Measurements from ENCODE around the gene KEL.
"Not testable (repeated sequence)": the region's sequence is repeated elsewhere in the genome, so short reads cannot be mapped to it uniquely, and the experiment has no call there.

Gene KEL, protein sequence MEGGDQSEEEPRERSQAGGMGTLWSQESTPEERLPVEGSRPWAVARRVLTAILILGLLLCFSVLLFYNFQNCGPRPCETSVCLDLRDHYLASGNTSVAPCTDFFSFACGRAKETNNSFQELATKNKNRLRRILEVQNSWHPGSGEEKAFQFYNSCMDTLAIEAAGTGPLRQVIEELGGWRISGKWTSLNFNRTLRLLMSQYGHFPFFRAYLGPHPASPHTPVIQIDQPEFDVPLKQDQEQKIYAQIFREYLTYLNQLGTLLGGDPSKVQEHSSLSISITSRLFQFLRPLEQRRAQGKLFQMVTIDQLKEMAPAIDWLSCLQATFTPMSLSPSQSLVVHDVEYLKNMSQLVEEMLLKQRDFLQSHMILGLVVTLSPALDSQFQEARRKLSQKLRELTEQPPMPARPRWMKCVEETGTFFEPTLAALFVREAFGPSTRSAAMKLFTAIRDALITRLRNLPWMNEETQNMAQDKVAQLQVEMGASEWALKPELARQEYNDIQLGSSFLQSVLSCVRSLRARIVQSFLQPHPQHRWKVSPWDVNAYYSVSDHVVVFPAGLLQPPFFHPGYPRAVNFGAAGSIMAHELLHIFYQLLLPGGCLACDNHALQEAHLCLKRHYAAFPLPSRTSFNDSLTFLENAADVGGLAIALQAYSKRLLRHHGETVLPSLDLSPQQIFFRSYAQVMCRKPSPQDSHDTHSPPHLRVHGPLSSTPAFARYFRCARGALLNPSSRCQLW

DNA sequence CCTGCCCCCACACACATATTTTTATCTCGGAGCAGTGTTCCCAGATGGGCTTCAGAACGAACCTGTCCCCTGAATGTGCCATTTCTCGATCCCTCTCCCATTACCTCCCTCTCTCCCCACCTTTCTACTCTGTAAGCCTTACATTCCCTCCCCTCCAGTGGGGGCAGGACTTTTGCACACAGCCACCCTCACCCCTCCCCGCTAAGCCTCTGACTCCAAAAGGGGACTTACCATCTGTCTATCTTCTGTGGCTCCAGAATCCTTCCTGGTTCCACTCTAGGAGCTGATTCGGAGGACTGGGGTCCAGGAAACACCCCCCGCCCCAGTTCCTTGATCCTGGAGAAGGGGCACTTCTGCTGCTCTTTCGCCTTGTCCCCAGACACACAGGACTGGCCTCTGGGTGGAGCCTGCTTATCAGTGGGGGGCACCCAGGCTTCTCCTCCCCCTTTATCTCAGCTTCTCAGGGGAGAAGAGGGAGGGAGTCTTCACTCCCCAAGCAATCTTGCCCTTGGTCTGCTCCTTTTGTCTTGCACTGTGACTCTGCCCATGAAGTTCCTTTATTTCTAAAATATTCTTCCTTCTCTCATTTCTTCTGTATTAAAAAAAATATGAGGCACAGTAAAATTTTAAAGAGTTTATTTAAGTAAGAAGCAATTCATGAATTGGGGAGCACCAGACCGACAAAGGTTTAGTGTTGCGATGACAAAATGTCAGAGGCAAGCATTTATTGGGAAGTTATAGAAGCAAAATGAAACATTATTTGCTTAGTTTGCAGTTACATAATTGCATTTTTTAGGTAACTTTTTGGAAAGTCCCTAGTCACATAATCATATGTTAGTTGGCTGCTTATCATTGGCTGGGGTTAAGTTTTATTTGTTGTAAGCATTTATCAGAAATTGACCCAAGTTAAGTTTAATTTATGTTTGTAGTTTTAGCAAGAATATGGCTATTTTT is at the start of gene KEL:
TSS of gene KEL (minus strand) at position 391 of the 954 bp plus-strand sequence. CDS start at position 234, 157 bp downstream.
- DNase-seq, result no peak

DNA sequence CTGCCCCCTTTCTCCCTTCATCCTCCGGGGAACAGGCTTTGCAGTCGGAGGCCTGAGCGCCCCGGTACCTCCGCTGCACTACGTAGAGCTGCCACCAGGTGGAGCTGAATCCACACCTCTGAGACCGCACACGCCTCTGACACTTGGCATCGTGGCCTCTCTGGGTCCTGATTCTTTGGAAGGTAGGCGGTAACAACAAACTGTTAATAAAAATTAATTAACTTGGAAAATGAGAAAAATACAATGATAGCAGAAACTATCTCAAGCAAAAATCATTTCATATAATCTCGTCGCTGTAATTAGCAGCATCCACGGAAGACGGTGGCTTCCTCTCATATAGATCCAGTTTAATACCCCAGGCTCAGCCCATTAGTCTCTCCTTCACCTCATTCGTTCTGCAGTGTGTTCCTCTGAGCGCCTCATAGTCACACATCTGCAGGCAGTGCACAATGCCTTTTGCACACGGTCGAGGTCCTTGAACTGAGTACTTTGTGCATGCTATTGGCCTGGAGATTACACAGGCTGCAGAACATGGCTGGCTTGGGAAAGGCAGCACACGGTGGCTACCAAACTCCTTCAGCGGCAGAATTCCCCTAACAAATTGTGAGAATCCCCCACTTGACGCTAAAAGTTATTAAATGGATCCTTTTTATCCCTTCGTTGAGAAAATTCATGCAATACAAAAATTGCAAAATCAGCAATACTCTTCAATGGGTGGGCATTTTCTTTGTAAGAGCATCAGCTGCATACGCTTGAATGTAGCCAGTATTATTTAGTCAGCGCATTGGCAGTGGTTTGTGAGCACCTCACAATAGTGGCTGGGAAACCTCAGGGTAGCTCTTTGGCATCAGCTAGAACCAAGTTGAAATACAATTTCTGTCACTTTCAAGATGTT is 46.1 kb upstream of the KEL start:
- peak; percentile 15 for DNase-seq

DNA sequence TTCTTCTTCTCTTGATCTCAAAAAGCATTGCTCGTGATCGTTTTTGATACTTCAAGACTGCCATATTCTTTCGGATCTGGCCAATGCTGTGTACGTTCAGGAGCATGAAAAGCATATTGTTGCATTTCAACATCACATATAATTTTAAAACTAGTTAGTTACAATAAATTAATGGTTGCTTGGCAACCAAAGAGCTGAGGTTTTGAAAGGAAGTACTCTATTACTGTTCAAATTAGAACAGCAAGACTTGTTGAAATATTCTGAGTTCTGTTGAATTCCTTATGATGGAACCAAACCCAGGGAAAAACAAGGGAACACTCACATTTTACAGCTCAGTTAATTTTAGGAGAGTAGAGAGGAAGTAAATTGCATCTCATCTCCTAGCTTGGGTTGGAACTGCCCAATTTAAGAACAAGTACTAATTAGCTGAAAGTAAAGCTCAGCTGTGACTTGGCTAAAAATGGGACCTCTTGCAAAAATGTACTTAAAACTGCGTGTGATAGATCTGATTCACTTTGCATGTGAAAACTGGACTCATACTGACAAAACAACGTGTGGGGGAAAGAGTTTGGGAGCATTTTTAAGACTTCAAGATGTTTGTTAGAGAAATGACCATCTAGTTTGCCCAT is 43.6 kb upstream of the KEL start:
- no peak for DNase-seq

DNA sequence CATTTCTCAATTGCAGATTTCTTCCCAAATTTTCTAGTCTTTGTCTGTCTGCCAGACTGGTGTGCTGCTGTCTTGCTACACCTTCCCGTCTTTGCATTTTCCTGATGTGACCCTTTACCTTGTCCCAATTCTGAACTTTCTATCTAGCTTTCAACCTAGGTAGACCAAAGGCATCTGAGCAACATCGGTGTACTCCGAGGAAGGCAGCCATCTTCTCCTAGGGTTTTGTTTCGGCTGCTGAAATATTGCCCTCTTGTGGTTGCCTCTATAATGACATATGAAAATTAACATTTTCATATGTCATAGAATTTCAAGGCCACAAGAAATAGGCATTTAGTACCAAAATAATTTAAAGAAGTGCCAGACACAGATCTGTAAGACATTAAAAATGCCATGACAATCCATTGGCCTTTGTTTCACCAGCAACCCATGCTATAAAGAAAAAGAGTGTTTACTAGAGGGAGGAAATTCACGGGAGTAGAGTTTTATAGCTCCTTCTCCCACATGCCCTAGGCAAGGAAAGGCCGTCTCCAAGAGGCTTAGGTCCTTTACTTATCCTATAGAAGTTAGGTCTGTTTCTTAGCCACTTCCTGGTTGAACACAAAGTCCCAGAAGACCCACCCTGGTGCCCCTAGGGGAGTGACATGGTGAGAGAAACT is 41.4 kb upstream of the KEL start:
- peak; percentile 11 for DNase-seq

DNA sequence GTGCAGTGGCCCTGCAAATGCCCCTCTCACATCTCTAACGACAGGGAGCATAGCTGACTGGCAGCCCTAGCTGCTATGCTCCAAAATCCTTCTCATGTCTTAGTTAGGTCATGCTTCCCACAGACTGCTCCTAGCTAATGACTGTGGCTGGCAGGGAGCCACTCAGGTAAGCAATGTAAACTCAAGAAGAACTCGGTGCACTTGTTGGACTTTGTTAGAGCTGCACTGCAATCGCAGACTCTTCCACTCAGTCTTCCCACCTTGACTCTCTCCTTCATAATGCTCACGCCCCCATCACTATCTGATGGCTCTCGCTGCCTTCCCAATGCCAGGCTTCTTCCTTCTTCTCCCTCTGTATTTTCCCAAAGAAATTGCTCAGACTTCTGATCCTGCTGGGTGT is 40.7 kb upstream of the KEL start:
- DNase-seq, result no peak

DNA sequence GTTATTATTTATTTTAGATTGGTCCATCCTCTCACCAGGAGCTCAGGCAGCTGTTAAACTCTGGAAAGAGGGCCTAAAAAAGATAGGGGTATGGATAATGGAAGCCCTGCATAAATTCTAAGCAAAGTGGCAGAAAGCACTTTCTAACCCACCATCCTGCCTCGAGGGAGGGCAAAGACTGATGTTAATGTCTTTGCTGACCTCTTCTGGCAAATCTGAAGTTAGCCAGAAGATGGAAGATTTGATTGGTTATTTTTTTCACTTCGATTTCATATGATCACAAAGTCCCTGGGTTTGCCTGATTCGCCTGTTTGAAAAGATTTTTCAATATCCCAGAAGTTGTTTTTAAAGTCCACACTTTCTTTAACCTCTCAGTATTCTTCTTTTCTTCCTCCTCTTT is 39.9 kb upstream of the KEL start:
- DNase-seq, result no peak

DNA sequence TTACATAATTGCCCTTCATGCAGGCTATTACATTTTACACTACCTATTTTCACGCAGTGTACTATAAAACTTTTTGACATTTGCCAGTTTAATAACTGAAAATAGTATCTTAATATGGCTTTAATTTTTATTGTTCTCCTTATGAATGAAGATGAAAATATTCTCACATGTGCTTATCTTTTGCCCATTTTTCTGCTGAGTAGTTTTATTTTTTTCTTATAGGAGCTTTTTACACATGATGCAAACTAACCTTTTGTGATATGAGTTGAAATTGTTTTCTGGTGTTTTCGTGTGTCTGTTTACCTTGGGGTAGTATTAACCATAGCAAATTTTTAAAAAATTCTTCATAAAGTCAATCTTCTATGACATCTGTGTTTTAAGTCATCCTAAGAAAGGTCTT is 38.5 kb upstream of the KEL start:
- no peak for DNase-seq

DNA sequence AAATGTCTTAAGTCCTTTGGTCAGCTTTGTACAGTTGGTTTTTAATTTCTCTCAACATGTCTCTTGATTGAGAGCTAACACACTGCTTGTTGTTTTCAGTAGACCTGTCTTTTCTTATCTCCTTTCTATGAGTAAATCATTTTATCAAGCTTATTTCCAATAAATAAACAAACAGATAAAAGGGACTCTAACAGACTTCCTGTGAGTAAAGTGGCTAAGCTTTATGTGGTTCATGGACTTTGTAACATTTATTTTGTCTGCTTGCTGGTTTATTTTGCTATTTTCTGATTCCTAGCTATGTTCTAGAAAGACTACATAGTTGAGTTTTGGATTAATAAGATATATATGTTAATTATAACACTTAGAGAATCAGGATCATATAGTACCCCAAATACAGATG is 37.6 kb upstream of the KEL start:
- no peak for DNase-seq

DNA sequence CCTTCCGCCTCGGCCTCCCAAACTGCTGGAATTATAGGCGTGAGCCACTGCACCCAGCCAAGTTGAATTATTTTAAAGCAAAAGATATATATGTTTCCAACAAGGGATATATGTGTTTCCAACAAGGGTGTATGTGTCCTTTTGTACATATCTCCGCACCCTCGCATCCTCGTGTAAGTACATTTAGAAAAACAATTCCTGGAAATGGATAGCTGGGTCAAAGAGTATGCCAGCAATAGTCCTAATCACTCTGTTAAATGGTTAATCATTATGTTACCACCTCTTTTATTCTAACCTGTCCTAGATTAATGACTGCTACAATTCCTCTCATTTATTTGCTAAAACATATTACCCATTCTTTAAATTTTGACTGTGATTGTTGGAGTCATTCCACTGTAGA is 36.8 kb upstream of the KEL start:
- no peak for DNase-seq

DNA sequence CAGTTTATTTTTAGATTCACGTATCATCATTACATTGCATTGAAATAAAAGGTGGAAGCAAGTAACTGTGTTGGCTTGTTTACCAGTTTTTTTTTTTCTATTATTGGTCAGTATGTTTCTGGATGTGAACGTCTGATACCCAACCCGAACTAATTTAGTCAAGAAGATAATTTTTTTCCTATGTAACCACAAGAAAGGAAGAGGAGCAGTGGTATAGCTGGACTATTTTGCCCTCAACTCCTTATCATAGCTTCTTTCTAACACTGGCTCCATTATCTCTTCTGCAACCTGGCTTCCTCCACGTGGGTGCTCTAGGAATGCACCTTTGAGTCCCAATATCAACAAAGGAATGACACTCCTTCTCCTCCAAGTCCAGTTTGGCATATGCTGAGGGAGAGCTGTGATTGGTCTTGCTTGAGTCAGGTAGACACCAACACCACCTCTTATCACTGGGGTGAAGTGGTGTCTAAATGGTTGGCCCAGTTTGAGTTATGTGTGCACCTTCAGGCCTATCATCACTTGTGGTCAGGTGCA is 35.4 kb upstream of the KEL start:
- DNase-seq, result no peak

DNA sequence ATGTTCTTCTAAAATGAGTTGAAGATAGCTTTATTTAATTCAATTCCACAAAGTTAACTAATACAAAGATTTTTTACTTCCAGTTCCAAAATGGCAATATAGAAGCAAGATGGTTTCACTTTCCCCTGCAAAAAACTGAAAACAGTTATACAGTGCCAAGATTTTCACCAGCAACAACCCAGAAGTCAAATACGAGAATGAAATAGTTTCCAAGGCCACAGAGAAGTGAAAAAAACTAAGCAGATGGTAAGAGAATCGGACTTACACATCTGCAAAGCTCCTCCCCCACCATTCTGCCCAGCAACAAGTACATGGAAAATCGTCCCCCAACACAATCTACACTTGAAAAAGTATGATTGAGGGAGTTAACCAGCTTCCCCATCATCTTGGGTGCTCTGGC is 30.3 kb upstream of the KEL start:
- DNase-seq, result no peak

DNA sequence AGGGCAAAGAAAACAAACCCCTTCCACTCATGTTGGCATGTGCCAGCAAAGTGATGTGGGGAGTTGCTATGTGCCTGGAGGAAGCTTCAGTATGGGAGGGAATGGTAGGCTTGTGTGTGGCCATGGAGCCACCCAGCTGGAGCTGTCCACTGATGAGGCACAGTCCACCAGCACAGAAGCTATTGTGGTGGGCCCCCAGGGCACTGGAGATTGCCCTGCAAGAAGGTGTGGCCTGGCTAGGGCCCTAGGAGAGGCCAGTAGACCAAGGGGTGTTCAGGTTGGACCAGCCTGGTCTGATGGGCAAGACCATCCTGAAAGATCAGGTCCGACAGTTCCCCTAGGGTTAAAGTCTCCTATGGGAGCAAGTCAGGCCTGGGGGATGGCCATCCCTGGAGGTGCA is 22.1 kb upstream of the KEL start:
- DNase-seq, result no peak

DNA sequence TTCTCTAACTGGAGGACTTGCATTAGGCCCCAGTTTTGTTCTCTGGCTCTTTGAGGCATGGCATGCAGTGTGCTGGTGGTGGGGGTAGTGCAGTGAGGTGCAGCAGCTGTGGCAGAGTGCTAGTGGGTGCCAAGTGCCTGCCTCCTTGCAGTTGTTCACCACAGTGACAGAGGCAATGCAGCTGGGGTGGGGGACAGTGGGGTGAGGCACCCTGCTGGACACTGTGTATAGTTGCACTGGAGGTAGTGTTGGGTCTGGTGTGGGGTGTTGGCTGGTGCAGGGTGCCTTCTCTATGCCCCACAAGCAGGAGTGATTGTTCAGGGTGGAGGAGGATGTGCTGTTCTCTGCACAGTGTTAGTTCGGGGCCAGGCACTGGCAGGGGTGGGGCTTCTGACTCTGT is 21.7 kb upstream of the KEL start:
- no peak for DNase-seq

DNA sequence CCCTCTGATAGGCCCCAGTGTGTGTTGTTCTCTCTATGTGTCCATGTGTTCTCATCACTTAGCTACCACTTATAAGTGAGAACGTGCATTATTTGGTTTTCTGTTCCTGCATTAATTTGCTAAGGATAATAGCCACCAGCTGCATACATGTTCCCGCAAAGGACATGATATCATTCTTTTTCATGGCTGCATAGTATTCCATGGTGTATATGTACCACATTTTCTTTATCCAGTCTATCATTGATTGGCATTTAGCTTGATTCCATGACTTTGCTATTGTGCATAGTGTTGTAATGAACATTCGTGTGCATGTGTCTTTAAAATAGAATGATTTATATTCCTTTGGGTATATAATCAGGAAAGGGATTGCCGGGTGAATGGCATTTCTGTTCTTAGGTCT is 16.2 kb upstream of the KEL start:
- not testable (repeated sequence) for DNase-seq

DNA sequence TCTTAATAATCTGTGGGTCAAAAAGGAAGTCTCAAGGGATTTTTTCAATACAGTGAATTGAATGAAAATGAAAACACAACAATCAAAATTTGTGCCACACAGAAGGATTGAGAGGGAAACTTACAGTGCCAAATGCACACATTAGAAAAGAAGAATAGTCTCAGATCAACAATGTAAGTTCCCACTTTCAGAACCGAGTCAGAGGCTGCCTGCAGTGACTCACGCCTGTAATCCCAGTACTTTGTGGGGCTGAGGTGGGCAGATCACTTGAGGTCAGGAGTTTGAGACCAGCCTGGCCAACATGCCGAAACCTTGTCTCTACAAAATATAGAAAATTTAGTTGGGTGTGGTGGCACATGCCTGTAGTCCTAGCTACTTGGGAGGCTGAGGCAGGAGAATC is 12.5 kb upstream of the KEL start:
- DNase-seq, result no peak

DNA sequence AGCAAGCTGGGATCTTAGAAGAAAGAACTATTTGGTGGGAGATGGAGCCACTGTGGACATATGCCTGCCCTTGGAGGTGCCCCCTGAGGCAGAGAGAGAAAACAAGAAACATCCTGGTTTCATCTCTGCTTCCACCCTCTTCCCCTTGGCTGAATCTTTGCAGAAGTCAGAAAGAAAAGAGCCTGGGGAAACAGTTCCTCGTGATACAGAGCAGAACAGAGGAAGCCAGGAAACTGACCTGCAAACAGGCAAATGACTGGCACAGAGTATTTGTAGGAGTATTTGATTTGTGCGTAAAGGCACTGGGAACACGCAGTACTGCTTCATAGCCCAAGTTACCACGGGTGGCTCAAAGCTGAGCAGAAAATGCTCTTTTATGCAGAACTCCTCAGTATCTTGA is 7.0 kb upstream of the KEL start:
- no peak for DNase-seq

DNA sequence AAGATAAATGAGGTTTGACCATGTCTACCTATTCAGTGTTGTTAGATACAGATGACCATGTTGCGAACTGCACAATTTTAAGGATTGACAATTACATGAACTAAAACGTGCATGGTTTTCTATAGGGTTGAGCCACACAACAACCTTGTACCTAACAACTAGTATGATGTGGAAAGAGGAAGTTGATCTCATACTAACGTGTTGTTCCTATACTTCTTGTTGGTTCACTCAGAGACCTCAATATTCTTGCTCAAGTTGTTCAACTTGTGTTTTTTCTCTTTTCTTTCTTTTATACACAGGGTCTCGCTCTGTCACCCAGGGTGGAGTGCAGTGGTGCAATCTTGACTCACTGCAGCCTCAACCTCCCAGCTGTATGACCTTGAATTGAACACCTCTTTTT is 6.1 kb upstream of the KEL start:
- DNase-seq, result no peak

DNA sequence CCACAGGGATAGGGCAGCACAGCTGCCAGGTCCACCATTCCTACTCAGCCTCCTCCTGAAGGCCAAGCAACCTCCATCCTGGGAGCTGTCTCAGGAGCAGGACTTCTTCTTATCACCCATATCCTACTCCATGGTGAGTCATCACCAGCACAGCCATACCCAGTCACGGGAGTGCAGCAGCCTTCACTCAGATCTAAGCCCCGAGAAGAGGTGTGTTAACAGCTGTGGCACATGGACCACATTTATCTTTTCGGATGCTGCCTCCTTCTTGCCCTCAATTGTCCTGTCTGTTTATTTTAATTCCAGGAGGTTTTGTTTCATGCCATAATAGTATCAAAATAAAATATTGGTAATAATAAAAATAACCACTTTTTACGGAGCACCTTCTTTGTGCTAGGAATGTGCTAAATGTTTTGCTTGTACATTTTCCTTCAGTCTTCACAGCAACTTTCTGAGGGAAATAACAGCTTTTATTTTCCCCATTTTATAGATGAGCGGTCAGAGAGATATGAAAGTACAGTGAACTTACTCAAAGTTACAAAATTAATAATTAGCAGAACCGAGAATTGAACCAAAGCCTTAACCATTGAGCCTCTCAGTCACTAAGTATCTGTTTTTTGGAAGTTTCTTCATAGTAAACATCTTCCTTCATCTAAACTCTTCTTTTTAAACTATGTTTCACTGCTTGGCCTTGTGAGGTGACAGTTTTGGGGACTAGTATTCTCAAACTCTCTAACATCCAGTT is 2.5 kb upstream of the KEL start:
- no peak for DNase-seq

DNA sequence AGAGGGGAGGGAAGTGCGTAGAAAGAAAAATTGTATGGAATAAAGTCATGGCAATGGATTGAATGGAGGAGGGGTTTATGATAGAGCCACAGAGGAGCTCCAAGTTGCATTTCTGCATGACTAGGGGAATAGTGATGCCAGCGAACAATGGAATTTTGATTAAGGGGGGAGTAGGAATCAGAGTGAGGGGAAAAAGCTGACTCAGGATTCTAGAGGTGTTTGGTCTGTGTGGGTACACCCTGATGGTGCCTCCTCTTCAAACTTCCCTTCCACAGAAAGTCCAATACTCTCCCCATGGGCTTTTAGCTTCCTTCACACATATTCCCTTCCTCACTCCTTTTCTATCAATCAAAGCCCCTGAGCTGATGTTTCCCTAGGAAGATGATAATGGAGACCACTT is 1.8 kb upstream of the KEL start:
- DNase-seq, result no peak

DNA sequence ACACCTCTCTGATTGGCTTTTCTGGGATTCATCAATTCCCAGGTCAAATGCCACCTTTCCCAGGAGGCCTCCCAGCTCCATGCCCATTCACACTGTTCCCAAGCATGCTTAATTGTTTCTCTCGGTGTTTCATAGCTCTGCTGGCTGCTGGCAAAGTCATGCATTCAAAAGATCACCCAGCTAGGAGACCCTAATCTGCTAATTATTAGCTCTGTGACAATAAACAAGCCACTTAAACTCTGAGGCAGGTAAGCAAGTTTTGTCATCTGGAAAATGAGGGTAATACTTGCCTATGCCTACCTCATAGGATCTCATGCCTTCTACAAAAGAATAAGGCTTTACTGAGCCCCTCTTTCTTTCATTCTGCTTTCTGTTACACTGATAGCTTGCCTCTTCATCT is 828 bp upstream of the KEL start:
- no peak for DNase-seq
